Measurements from ENCODE around the gene WEE1.

WEE1 gene

GRCh38 chr11:9550191-9550628 lies 23.3 kb upstream of the WEE1 start:
- H3K27me3 Mint-ChIP-seq: no peaks in the 10 kb centered on the region
- H3K4me1 Mint-ChIP-seq (ENCODE audit: low read depth): peaks cover 4% of the 10 kb centered on the region
- H3K36me3 Mint-ChIP-seq (ENCODE audit: low read depth): peaks cover 4% of the 10 kb centered on the region
- H3K9me3 Mint-ChIP-seq: no peaks in the 10 kb centered on the region
- no peak overlapping the region for H3K27ac Mint-ChIP-seq
- no peak overlapping the region for H3K4me3 Mint-ChIP-seq

GRCh38 chr11:9561279-9561982 lies 12.0 kb upstream of the WEE1 start:
- H3K9me3 Mint-ChIP-seq: peaks cover 19% of the 10 kb centered on the region
- no peak overlapping the region for H3K27ac Mint-ChIP-seq

GRCh38 chr11:9562716-9563115 lies 10.8 kb upstream of the WEE1 start:
- Mint-ChIP-seq H3K36me3 (ENCODE audit: low read depth) (peaks cover 6% of the 10 kb centered on the region), H3K9me3 (peaks cover 19% of the 10 kb centered on the region), H3K27me3 (no peaks in the 10 kb centered on the region), H3K4me1 (ENCODE audit: low read depth) (peaks cover 18% of the 10 kb centered on the region), H3K27ac (no peak overlapping the region), H3K4me3 (no peak overlapping the region)

More at GRCh38 chr11:9561279-9561982, 12.0 kb upstream of the WEE1 start:
- H3K36me3 Mint-ChIP-seq (ENCODE audit: low read depth): peaks cover 15% of the 10 kb centered on the region
- H3K27me3 Mint-ChIP-seq: no peaks in the 10 kb centered on the region
- H3K4me1 Mint-ChIP-seq (ENCODE audit: low read depth): peaks cover 10% of the 10 kb centered on the region
- no peak overlapping the region for H3K4me3 Mint-ChIP-seq

GRCh38 chr11:9563196-9563730 lies 10.2 kb upstream of the WEE1 start:
- Mint-ChIP-seq H3K9me3 (peaks cover 19% of the 10 kb centered on the region), H3K36me3 (ENCODE audit: low read depth) (peaks cover 6% of the 10 kb centered on the region), H3K27me3 (no peaks in the 10 kb centered on the region), H3K27ac (no peak overlapping the region), H3K4me1 (ENCODE audit: low read depth) (peaks cover 21% of the 10 kb centered on the region), H3K4me3 (no peak overlapping the region)

GRCh38 chr11:9565822-9566560 lies 7.5 kb upstream of the WEE1 start:
- Mint-ChIP-seq H3K36me3 (ENCODE audit: low read depth) (no peaks in the 10 kb centered on the region), H3K4me1 (ENCODE audit: low read depth) (peaks cover 31% of the 10 kb centered on the region), H3K4me3 (no peak overlapping the region), H3K27ac (peak overlapping the region; percentile 59), H3K9me3 (peaks cover 7% of the 10 kb centered on the region), H3K27me3 (no peaks in the 10 kb centered on the region)

- no peaks in the 10 kb centered on the region for H3K36me3 Mint-ChIP-seq (ENCODE audit: low read depth)
- H3K4me1 Mint-ChIP-seq (ENCODE audit: low read depth): peaks cover 31% of the 10 kb centered on the region
- H3K27ac Mint-ChIP-seq: no peak overlapping the region
Observed at GRCh38 chr11:9566561-9567063, 6.9 kb upstream of the WEE1 start.

GRCh38 chr11:9567401-9567800 lies 6.1 kb upstream of the WEE1 start:
- Mint-ChIP-seq H3K9me3 (peaks cover under 1% of the 10 kb centered on the region), H3K27ac (no peak overlapping the region), H3K36me3 (ENCODE audit: low read depth) (no peaks in the 10 kb centered on the region), H3K27me3 (peaks cover 5% of the 10 kb centered on the region), H3K4me3 (no peak overlapping the region), H3K4me1 (ENCODE audit: low read depth) (peaks cover 31% of the 10 kb centered on the region)

More at GRCh38 chr11:9566561-9567063, 6.9 kb upstream of the WEE1 start:
- Mint-ChIP-seq H3K27me3 (peaks cover 3% of the 10 kb centered on the region), H3K4me3 (no peak overlapping the region), H3K9me3 (peaks cover 7% of the 10 kb centered on the region)

GRCh38 chr11:9568161-9568853 lies 5.2 kb upstream of the WEE1 start:
- Mint-ChIP-seq H3K27ac (no peak overlapping the region), H3K27me3 (peaks cover 5% of the 10 kb centered on the region), H3K4me3 (no peak overlapping the region), H3K4me1 (ENCODE audit: low read depth) (peaks cover 31% of the 10 kb centered on the region), H3K9me3 (no peaks in the 10 kb centered on the region), H3K36me3 (ENCODE audit: low read depth) (no peaks in the 10 kb centered on the region)

GRCh38 chr11:9568854-9569587 lies 4.4 kb upstream of the WEE1 start:
- no peak overlapping the region for H3K27ac Mint-ChIP-seq
- H3K27me3 Mint-ChIP-seq: peaks cover 5% of the 10 kb centered on the region
- no peaks in the 10 kb centered on the region for H3K36me3 Mint-ChIP-seq (ENCODE audit: low read depth)
- H3K9me3 Mint-ChIP-seq: no peaks in the 10 kb centered on the region
- H3K4me1 Mint-ChIP-seq (ENCODE audit: low read depth): peaks cover 31% of the 10 kb centered on the region
- H3K4me3 Mint-ChIP-seq: no peak overlapping the region

- Mint-ChIP-seq H3K4me1 (ENCODE audit: low read depth) (peaks cover 31% of the 10 kb centered on the region), H3K27ac (no peak overlapping the region), H3K36me3 (ENCODE audit: low read depth) (peaks cover 2% of the 10 kb centered on the region), H3K9me3 (no peaks in the 10 kb centered on the region), H3K4me3 (no peak overlapping the region), H3K27me3 (peaks cover 5% of the 10 kb centered on the region)
Observed at GRCh38 chr11:9569588-9570164, 3.8 kb upstream of the WEE1 start.

GRCh38 chr11:9570313-9571025 lies 3.0 kb upstream of the WEE1 start:
- H3K27me3 Mint-ChIP-seq: peaks cover 5% of the 10 kb centered on the region
- no peak overlapping the region for H3K27ac Mint-ChIP-seq
- H3K4me1 Mint-ChIP-seq (ENCODE audit: low read depth): peaks cover 34% of the 10 kb centered on the region

GRCh38 chr11:9571071-9571762 lies 2.3 kb upstream of the WEE1 start:
- Mint-ChIP-seq H3K9me3 (no peaks in the 10 kb centered on the region), H3K27ac (no peak overlapping the region)

More at GRCh38 chr11:9570313-9571025, 3.0 kb upstream of the WEE1 start:
- Mint-ChIP-seq H3K36me3 (ENCODE audit: low read depth) (peaks cover 10% of the 10 kb centered on the region), H3K4me3 (no peak overlapping the region), H3K9me3 (no peaks in the 10 kb centered on the region)

GRCh38 chr11:9571763-9572115 lies 1.7 kb upstream of the WEE1 start:
- peak overlapping the region; percentile 38 for H3K27ac Mint-ChIP-seq
- H3K27me3 Mint-ChIP-seq: peaks cover 5% of the 10 kb centered on the region
- H3K4me3 Mint-ChIP-seq: peak overlapping the region; percentile 77
- H3K36me3 Mint-ChIP-seq (ENCODE audit: low read depth): peaks cover 23% of the 10 kb centered on the region
- H3K4me1 Mint-ChIP-seq (ENCODE audit: low read depth): peaks cover 34% of the 10 kb centered on the region
- H3K9me3 Mint-ChIP-seq: no peaks in the 10 kb centered on the region

More at GRCh38 chr11:9571071-9571762, 2.3 kb upstream of the WEE1 start:
- H3K36me3 Mint-ChIP-seq (ENCODE audit: low read depth): peaks cover 17% of the 10 kb centered on the region
- peaks cover 34% of the 10 kb centered on the region for H3K4me1 Mint-ChIP-seq (ENCODE audit: low read depth)
- H3K27me3 Mint-ChIP-seq: peaks cover 5% of the 10 kb centered on the region
- H3K4me3 Mint-ChIP-seq: peak overlapping the region; percentile 77
